Suprapubic skin (tissue), 4 donors: ENCODE results near the gene C12orf42. TPM values are rescaled to one million over a fixed set of nuclear protein-coding genes. Genes with fewer than 3 reads are reported as not detected.

ENCODE experiments used
- DNase-seq, 2 donors: peaks; one replicate each; pipeline ENCODE4 v3.0.0-alpha.2; 2019; ENCODE audit warnings: low spot score in 2 of 2
- H3K27ac ChIP-seq: fragments of 200-600 bp; sonication (generic); one replicate; pipeline ENCODE4 v1.5.1; 2019
- H3K27me3 ChIP-seq: fragments of 200-600 bp; sonication (generic); one replicate; pipeline ENCODE4 v1.5.1; 2019
- H3K36me3 ChIP-seq: fragments of 200-600 bp; sonication (generic); one replicate; pipeline ENCODE4 v1.5.1; 2019
- H3K4me1 ChIP-seq: fragments of 200-600 bp; sonication (generic); one replicate; pipeline ENCODE4 v1.5.1; 2019
- H3K4me3 ChIP-seq: fragments of 200-600 bp; sonication (generic); one replicate; pipeline ENCODE4 v1.5.1; 2019; ENCODE audit warnings: mild to moderate bottlenecking
- H3K9me3 ChIP-seq: fragments of 200-600 bp; sonication (generic); one replicate; pipeline ENCODE4 v1.5.1; 2019
- CTCF ChIP-seq, 2 donors: fragments of 200-600 bp in 1 of 2; fragments of 450-650 bp in 1 of 2; sonication (generic) in 1 of 2; IDR thresholded peaks; one replicate each; pipeline ENCODE4 v1.5.1; 2016 to 2019; ENCODE audit warnings: antibody characterized with exemption in 2 of 2, mild to moderate bottlenecking in 1 of 2, moderate library complexity in 1 of 2
- EP300 ChIP-seq: sonication (generic); formaldehyde crosslinking; IDR thresholded peaks from one replicate; pipeline ENCODE4 v1.6.1; 2017; ENCODE audit warnings: antibody characterized with exemption
- POLR2A ChIP-seq, 2 donors: fragments of 450-650 bp; IDR thresholded peaks; one replicate each; pipeline ENCODE4 v1.6.1; 2017; ENCODE audit warnings: antibody characterized with exemption in 2 of 2, mild to moderate bottlenecking in 2 of 2, moderate library complexity in 2 of 2
- POLR2AphosphoS5 ChIP-seq, 3 donors: sonication (generic); formaldehyde crosslinking; IDR thresholded peaks; one replicate each; pipeline ENCODE4 v1.6.1; 2017; ENCODE audit warnings: antibody characterized with exemption in 3 of 3
- WGBS: methylation state at CpG from one replicate; pipeline ENCODE4 v1.1.5; 2018; 5-methylcytosine and 5-hydroxymethylcytosine counted together
- total RNA-seq, 4 donors: library from RNA; depleted of rRNA; stranded (reverse); fragments of >200 nt; gene quantifications; one replicate each; pipeline ENCODE4 v1.1.0, GENCODE V29; 2016

C12orf42 gene
- total RNA-seq, 4 donors from 2014 or later, result not detected

- Histone ChIP-seq H3K27me3 (no peaks in the 10 kb centered on the region), H3K4me1 (no peaks in the 10 kb centered on the region), H3K9me3 (peaks cover 7% of the 10 kb centered on the region), H3K4me3 (no peak overlapping the region), H3K36me3 (no peaks in the 10 kb centered on the region), H3K27ac (no peak overlapping the region)
- no peak for DNase-seq
- 93% methylated on average over 1 of the region's 1 CpG for WGBS
- no peak for TF ChIP-seq EP300
Measured at GRCh38 chr12:103369929-103370328, 125.8 kb downstream of the C12orf42 start.

- 83% methylated on average over 1 of the region's 1 CpG for WGBS
- TF ChIP-seq POLR2A (IDR thresholded peaks at IDR 0.05), result no peak
- no peak for TF ChIP-seq EP300
- TF ChIP-seq CTCF (IDR thresholded peaks at IDR 0.05), result no peak
- TF ChIP-seq POLR2AphosphoS5 (IDR thresholded peaks at IDR 0.05), result no peak
Measured at GRCh38 chr12:103368167-103368566, 127.6 kb downstream of the C12orf42 start.

GRCh38 chr12:103354403-103354802 lies 141.4 kb downstream of the C12orf42 start:
- no peak for TF ChIP-seq CTCF (IDR thresholded peaks at IDR 0.05)
- no peak for TF ChIP-seq POLR2A (IDR thresholded peaks at IDR 0.05)
- TF ChIP-seq POLR2AphosphoS5 (IDR thresholded peaks at IDR 0.05), result no peak
- no peak for TF ChIP-seq EP300

More at GRCh38 chr12:103368167-103368566, 127.6 kb downstream of the C12orf42 start:
- no peak overlapping the region for H3K4me3 ChIP-seq
- H3K36me3 ChIP-seq, result no peaks in the 10 kb centered on the region
- H3K27me3 ChIP-seq, result no peaks in the 10 kb centered on the region
- no peak overlapping the region for H3K27ac ChIP-seq
- peaks cover 7% of the 10 kb centered on the region for H3K9me3 ChIP-seq
- no peak for DNase-seq
- no peaks in the 10 kb centered on the region for H3K4me1 ChIP-seq

GRCh38 chr12:103353913-103354312 lies 141.9 kb downstream of the C12orf42 start:
- no peak for DNase-seq
- Histone ChIP-seq H3K27ac (no peak overlapping the region), H3K4me1 (no peaks in the 10 kb centered on the region), H3K4me3 (no peak overlapping the region), H3K27me3 (no peaks in the 10 kb centered on the region), H3K36me3 (no peaks in the 10 kb centered on the region), H3K9me3 (no peaks in the 10 kb centered on the region)
- WGBS, result 84% methylated on average over 4 of the region's 4 CpGs
- TF ChIP-seq CTCF (IDR thresholded peaks at IDR 0.05), result no peak
- no peak for TF ChIP-seq POLR2A (IDR thresholded peaks at IDR 0.05)
- no peak for TF ChIP-seq POLR2AphosphoS5 (IDR thresholded peaks at IDR 0.05)
- no peak for TF ChIP-seq EP300

More at GRCh38 chr12:103354403-103354802, 141.4 kb downstream of the C12orf42 start:
- Histone ChIP-seq H3K9me3 (no peaks in the 10 kb centered on the region), H3K36me3 (no peaks in the 10 kb centered on the region), H3K27me3 (no peaks in the 10 kb centered on the region), H3K4me3 (no peak overlapping the region), H3K4me1 (no peaks in the 10 kb centered on the region), H3K27ac (no peak overlapping the region)
- DNase-seq, result no peak
- 47% methylated on average over 2 of the region's 2 CpGs for WGBS

GRCh38 chr12:103350116-103350515 lies 145.7 kb downstream of the C12orf42 start:
- H3K9me3 ChIP-seq, result no peaks in the 10 kb centered on the region
- no peak overlapping the region for H3K27ac ChIP-seq
- H3K27me3 ChIP-seq, result no peaks in the 10 kb centered on the region
- no peaks in the 10 kb centered on the region for H3K4me1 ChIP-seq
- no peaks in the 10 kb centered on the region for H3K36me3 ChIP-seq
- 85% methylated on average over 5 of the region's 5 CpGs for WGBS
- TF ChIP-seq EP300, result no peak
- no peak for TF ChIP-seq CTCF (IDR thresholded peaks at IDR 0.05)
- TF ChIP-seq POLR2AphosphoS5 (IDR thresholded peaks at IDR 0.05), result no peak
- TF ChIP-seq POLR2A (IDR thresholded peaks at IDR 0.05), result no peak
- DNase-seq, result no peak
- H3K4me3 ChIP-seq, result no peak overlapping the region

- TF ChIP-seq EP300, result no peak
- no peak for TF ChIP-seq POLR2AphosphoS5 (IDR thresholded peaks at IDR 0.05)
- no peak for TF ChIP-seq CTCF (IDR thresholded peaks at IDR 0.05)
- TF ChIP-seq POLR2A (IDR thresholded peaks at IDR 0.05), result no peak
- H3K9me3 ChIP-seq, result no peaks in the 10 kb centered on the region
Measured at GRCh38 chr12:103348935-103349334, 146.8 kb downstream of the C12orf42 start.

More at GRCh38 chr12:103348935-103349334, 146.8 kb downstream of the C12orf42 start:
- H3K4me3 ChIP-seq, result no peak overlapping the region
- no peaks in the 10 kb centered on the region for H3K4me1 ChIP-seq
- no peaks in the 10 kb centered on the region for H3K27me3 ChIP-seq
- H3K27ac ChIP-seq, result no peak overlapping the region
- no peaks in the 10 kb centered on the region for H3K36me3 ChIP-seq
- DNase-seq, result no peak
- 89% methylated on average over 1 of the region's 1 CpG for WGBS
